Loucy (cell line): ENCODE measurements around the gene HERC2.

Source experiments
- H2AFZ ChIP-seq: fragments of 200-600 bp; sonication (generic); 2 replicates; pipeline ENCODE4 v1.6.0; 2016; ENCODE audit warnings: antibody characterized with exemption, mild to moderate bottlenecking, low read length, moderate library complexity
- H3F3A ChIP-seq: fragments of 200-600 bp; 2 replicates; pipeline ENCODE4 v1.6.0; 2016; ENCODE audit warnings: antibody characterized with exemption, low read depth, mild to moderate bottlenecking
- H3K27me3 ChIP-seq: fragments of 200-600 bp; sonication (generic); 2 replicates; pipeline ENCODE4 v1.6.1; 2014; ENCODE audit warnings: low read length, mild to moderate bottlenecking; ENCODE audit not compliant: insufficient read depth, poor library complexity, severe bottlenecking
- H3K36me3 ChIP-seq: fragments of 200-600 bp; sonication (generic); 2 replicates; pipeline ENCODE4 v1.6.1; 2016; ENCODE audit warnings: low read length; ENCODE audit not compliant: insufficient read depth
- H3K4me1 ChIP-seq: fragments of 200-600 bp; sonication (generic); 2 replicates; pipeline ENCODE4 v1.5.1; 2014; ENCODE audit warnings: low read length, mild to moderate bottlenecking; ENCODE audit not compliant: insufficient read depth, poor library complexity, severe bottlenecking
- H3K4me2 ChIP-seq: fragments of 200-600 bp; sonication (generic); 2 replicates; pipeline ENCODE4 v1.6.0; 2014; ENCODE audit warnings: antibody characterized with exemption, low read length, low read depth, mild to moderate bottlenecking; ENCODE audit not compliant: poor library complexity, severe bottlenecking
- H3K4me3 ChIP-seq: fragments of 200-600 bp; sonication (generic); 2 replicates; pipeline ENCODE4 v1.5.1; 2014; ENCODE audit warnings: low read length, mild to moderate bottlenecking, mixed read lengths; ENCODE audit not compliant: poor library complexity, severe bottlenecking
- H3K79me2 ChIP-seq: fragments of 200-600 bp; sonication (generic); 2 replicates; pipeline ENCODE4 v1.6.1; 2014; ENCODE audit warnings: low read length; ENCODE audit not compliant: insufficient read depth
- H3K9ac ChIP-seq: fragments of 200-600 bp; sonication (generic); 2 replicates; pipeline ENCODE4 v1.6.0; 2014; ENCODE audit warnings: mild to moderate bottlenecking, low read depth, low read length, moderate library complexity; ENCODE audit not compliant: poor library complexity, severe bottlenecking
- H3K9me2 ChIP-seq: fragments of 200-600 bp; sonication (generic); replicated peaks from 2 replicates; pipeline ENCODE4 v1.6.1; 2016; ENCODE audit warnings: low read depth, low read length, mixed read lengths
- H3K9me3 ChIP-seq: fragments of 200-600 bp; sonication (generic); 2 replicates; pipeline ENCODE4 v1.6.1; 2014; ENCODE audit warnings: mild to moderate bottlenecking, antibody characterized with exemption, low read length, low read depth; ENCODE audit not compliant: insufficient read depth
- H4K20me1 ChIP-seq: fragments of 200-600 bp; sonication (generic); 2 replicates; pipeline ENCODE4 v1.6.0; 2014; ENCODE audit warnings: antibody characterized with exemption, low read length, mild to moderate bottlenecking; ENCODE audit not compliant: insufficient read depth, poor library complexity, severe bottlenecking
- EZH2phosphoT487 ChIP-seq: fragments of 200-600 bp; IDR thresholded peaks from 2 replicates; pipeline ENCODE4 v1.6.1; 2018; ENCODE audit warnings: antibody characterized with exemption, mild to moderate bottlenecking, moderate library complexity, borderline replicate concordance
- TF ChIP-seq, protein P1 (sequence below): fragments of 200-600 bp; sonication (generic); conservative IDR thresholded peaks from 2 replicates; pipeline ENCODE4 v1.5.1; 2014; ENCODE audit warnings: mild to moderate bottlenecking, antibody characterized with exemption, low read length

The HERC2 gene

DNA sequence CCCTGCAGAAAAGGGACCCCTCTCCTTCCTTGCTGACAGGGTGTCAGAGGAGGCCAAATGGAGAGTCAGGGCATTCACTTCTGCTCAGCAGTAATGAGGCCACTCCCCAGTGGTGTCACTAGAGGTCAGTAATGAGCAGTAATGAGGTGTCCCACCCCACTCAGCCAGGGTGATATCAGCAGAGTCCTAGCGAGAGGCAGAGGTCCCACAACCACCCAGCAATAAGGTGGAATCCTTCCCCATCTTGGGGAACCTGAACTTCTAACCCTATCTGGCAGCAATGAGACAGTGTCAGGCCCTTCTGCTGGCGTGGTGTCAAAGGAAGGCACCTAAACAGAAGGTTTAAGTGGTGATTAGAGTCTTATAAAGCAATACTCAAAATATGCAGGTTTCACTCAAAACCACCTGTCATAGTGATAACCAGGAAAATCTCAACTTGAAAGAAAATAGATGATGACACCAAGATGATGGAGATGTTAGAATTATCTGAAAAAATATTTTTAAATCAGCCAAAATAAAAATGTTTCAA, 235.7 kb downstream of the HERC2 start:
- H3K9ac ChIP-seq = no peak overlapping the region
- no peaks in the 10 kb centered on the region for H3K36me3 ChIP-seq
- no peaks in the 10 kb centered on the region for H3F3A ChIP-seq
- H3K4me3 ChIP-seq = no peak overlapping the region
- no peaks in the 10 kb centered on the region for H3K9me2 ChIP-seq
- H3K79me2 ChIP-seq = no peaks in the 10 kb centered on the region
- H3K9me3 ChIP-seq = no peaks in the 10 kb centered on the region
- H2AFZ ChIP-seq = peak overlapping the region; percentile 83
- H3K4me1 ChIP-seq = no peaks in the 10 kb centered on the region
- H3K27me3 ChIP-seq = no peaks in the 10 kb centered on the region
- TF ChIP-seq, protein P1, sequence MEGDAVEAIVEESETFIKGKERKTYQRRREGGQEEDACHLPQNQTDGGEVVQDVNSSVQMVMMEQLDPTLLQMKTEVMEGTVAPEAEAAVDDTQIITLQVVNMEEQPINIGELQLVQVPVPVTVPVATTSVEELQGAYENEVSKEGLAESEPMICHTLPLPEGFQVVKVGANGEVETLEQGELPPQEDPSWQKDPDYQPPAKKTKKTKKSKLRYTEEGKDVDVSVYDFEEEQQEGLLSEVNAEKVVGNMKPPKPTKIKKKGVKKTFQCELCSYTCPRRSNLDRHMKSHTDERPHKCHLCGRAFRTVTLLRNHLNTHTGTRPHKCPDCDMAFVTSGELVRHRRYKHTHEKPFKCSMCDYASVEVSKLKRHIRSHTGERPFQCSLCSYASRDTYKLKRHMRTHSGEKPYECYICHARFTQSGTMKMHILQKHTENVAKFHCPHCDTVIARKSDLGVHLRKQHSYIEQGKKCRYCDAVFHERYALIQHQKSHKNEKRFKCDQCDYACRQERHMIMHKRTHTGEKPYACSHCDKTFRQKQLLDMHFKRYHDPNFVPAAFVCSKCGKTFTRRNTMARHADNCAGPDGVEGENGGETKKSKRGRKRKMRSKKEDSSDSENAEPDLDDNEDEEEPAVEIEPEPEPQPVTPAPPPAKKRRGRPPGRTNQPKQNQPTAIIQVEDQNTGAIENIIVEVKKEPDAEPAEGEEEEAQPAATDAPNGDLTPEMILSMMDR = peak; percentile 83
- TF ChIP-seq EZH2phosphoT487 = no peak
- H4K20me1 ChIP-seq = no peaks in the 10 kb centered on the region
- peak overlapping the region; percentile 38 for H3K4me2 ChIP-seq

DNA sequence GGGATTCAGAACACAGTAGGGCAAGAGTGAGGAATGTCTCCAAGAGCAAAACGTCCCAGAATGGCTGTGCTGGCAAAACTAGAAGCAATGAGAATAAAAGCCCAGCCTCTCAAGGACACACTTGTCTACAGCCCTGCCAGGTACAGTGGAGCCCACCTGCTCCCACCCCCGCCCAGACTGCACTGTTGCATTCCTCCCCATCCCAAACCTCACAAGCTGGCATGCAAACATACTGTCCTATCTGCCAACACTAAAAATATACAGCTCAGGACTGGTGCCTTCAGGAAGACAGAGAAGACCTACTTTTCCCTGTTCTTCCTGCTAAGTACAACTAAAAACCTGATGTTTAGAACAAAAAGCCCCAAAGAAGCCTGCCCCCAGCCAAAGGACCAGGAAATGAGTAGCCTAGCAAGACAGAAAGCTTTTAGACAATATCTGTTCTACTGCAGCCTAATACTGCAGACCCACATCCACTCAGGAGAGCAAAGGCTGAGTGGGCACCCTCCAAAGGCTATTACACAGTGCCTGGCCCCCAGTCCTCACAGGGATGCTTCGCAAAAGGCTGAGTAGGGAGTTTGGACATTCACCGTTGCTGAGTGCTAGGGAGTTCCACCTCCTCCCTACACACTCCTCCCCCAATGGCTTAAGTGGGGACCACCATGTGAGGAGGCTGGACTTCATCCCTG, 236.3 kb downstream of the HERC2 start:
- no peak overlapping the region for H3K9ac ChIP-seq
- no peaks in the 10 kb centered on the region for H3K79me2 ChIP-seq
- TF ChIP-seq, protein P1 = no peak
- TF ChIP-seq EZH2phosphoT487 = no peak
- H3K4me3 ChIP-seq = no peak overlapping the region
- H3K9me3 ChIP-seq = no peaks in the 10 kb centered on the region
- H2AFZ ChIP-seq = no peak overlapping the region; the same call in 1 of the 2 replicates
- H4K20me1 ChIP-seq = no peaks in the 10 kb centered on the region
- no peaks in the 10 kb centered on the region for H3K9me2 ChIP-seq
- H3K36me3 ChIP-seq = no peaks in the 10 kb centered on the region
- H3K4me1 ChIP-seq = no peaks in the 10 kb centered on the region
- H3K27me3 ChIP-seq = no peaks in the 10 kb centered on the region
- no peaks in the 10 kb centered on the region for H3F3A ChIP-seq
- no peak overlapping the region for H3K4me2 ChIP-seq

GRCh38 chr15:28084547-28084946, 237.4 kb downstream of the HERC2 start:
- Histone ChIP-seq H2AFZ (no peak overlapping the region), H3K79me2 (no peaks in the 10 kb centered on the region), H3K4me2 (no peak overlapping the region), H3K4me1 (no peaks in the 10 kb centered on the region), H3K9ac (no peak overlapping the region), H3F3A (no peaks in the 10 kb centered on the region), H3K36me3 (no peaks in the 10 kb centered on the region), H4K20me1 (no peaks in the 10 kb centered on the region), H3K27me3 (no peaks in the 10 kb centered on the region), H3K9me3 (no peaks in the 10 kb centered on the region), H3K4me3 (no peak overlapping the region), H3K9me2 (no peaks in the 10 kb centered on the region)
- TF ChIP-seq, protein P1 = no peak
- TF ChIP-seq EZH2phosphoT487 = no peak
